GM18505 (cell line): ENCODE measurements around the gene LIN28A.

Experiments used
- ATAC-seq: cut with Tn5 transposase; IDR thresholded peaks from one replicate; pipeline ENCODE4 v1.9.1; 2021; ENCODE audit not compliant: unreplicated experiment
- POLR2A ChIP-seq: IDR thresholded peaks from 4 replicates; pipeline ENCODE4 v1.6.1; 2011; ENCODE audit warnings: borderline replicate concordance; ENCODE audit not compliant: insufficient read depth, insufficient read length; ENCODE audit errors: extremely low read depth

Gene LIN28A

GRCh38 chr1:26438041-26438440, 27.4 kb downstream of the LIN28A start:
- ATAC-seq = no peak
- TF ChIP-seq POLR2A = no peak

- TF ChIP-seq POLR2A = no peak
- ATAC-seq = no peak
These were observed 29.6 kb downstream of the LIN28A start for GRCh38 chr1:26440259-26440658.

- no peak for ATAC-seq
These were observed 39.3 kb downstream of the LIN28A start for GRCh38 chr1:26449868-26450267.

GRCh38 chr1:26450908-26451307, 40.3 kb downstream of the LIN28A start:
- no peak for ATAC-seq
- no peak for TF ChIP-seq POLR2A

More at GRCh38 chr1:26449868-26450267, 39.3 kb downstream of the LIN28A start:
- no peak for TF ChIP-seq POLR2A

- no peak for ATAC-seq
- no peak for TF ChIP-seq POLR2A
These were observed 42.0 kb downstream of the LIN28A start for GRCh38 chr1:26452459-26453183.

- TF ChIP-seq POLR2A = no peak
- no peak for ATAC-seq
These were observed 48.5 kb downstream of the LIN28A start for GRCh38 chr1:26459148-26459547.

- TF ChIP-seq POLR2A = no peak
- no peak for ATAC-seq
These were observed 49.0 kb downstream of the LIN28A start for GRCh38 chr1:26459573-26460031.

- no peak for TF ChIP-seq POLR2A
- no peak for ATAC-seq
These were observed 58.3 kb downstream of the LIN28A start for GRCh38 chr1:26468911-26469310.

GRCh38 chr1:26469558-26469957, 58.9 kb downstream of the LIN28A start:
- TF ChIP-seq POLR2A = no peak
- ATAC-seq = no peak

GRCh38 chr1:26470878-26471497, 60.4 kb downstream of the LIN28A start:
- no peak for TF ChIP-seq POLR2A
- no peak for ATAC-seq

GRCh38 chr1:26471498-26472319, 61.1 kb downstream of the LIN28A start:
- peak; percentile 8 for ATAC-seq
- no peak for TF ChIP-seq POLR2A

- TF ChIP-seq POLR2A = peak; percentile 85
- peak; percentile 41 for ATAC-seq
These were observed 61.8 kb downstream of the LIN28A start, which contains the start of gene HMGN2 for GRCh38 chr1:26472320-26472900. HMGN2 (plus strand) TSS chr1:26472440; CDS start chr1:26472613, 173 bp downstream.
